MM.1S (cell line): ENCODE results near the gene CTXND2.
A peak's percentile ranks its signal among the peaks of the same experiment; 100 is the strongest.
"Not testable (repeated sequence)": the region's sequence is repeated elsewhere in the genome, so short reads cannot be mapped to it uniquely, and the experiment has no call there.

Source experiments
- DNase-seq: peaks from one replicate; pipeline ENCODE4 v3.0.0-alpha.2; 2015
- H2AFZ ChIP-seq: fragments of 300-600 bp; sonication (generic); 2 replicates; pipeline ENCODE4 v1.6.0; 2016; ENCODE audit warnings: antibody characterized with exemption, low read length
- H3F3A ChIP-seq: fragments of 300-600 bp; sonication (generic); 2 replicates; pipeline ENCODE4 v1.6.1; 2016; ENCODE audit warnings: mild to moderate bottlenecking, antibody characterized with exemption, low read length, moderate library complexity, mixed read lengths; ENCODE audit not compliant: insufficient read depth
- H3K27ac ChIP-seq: fragments of 300-600 bp; sonication (generic); 2 replicates; pipeline ENCODE4 v1.5.1; 2016; ENCODE audit warnings: mild to moderate bottlenecking, low read length
- H3K27me3 ChIP-seq: fragments of 300-600 bp; sonication (generic); replicated peaks from 2 replicates; pipeline ENCODE4 v1.6.0; 2016; ENCODE audit warnings: low read length; ENCODE audit not compliant: insufficient read depth
- H3K36me3 ChIP-seq: fragments of 300-600 bp; sonication (generic); replicated peaks from 2 replicates; pipeline ENCODE4 v1.6.1; 2016; ENCODE audit warnings: mild to moderate bottlenecking, low read length, mixed read lengths; ENCODE audit not compliant: insufficient read depth
- H3K4me1 ChIP-seq: fragments of 300-600 bp; sonication (generic); 2 replicates; pipeline ENCODE4 v1.6.1; 2016; ENCODE audit warnings: low read length, mixed read lengths
- H3K4me2 ChIP-seq: fragments of 300-600 bp; sonication (generic); 2 replicates; pipeline ENCODE4 v1.6.0; 2016; ENCODE audit warnings: low read depth, low read length
- H3K4me3 ChIP-seq: fragments of 300-600 bp; sonication (generic); 2 replicates; pipeline ENCODE4 v1.5.1; 2016; ENCODE audit warnings: low read length, mixed read lengths
- H3K79me2 ChIP-seq: fragments of 300-600 bp; sonication (generic); 2 replicates; pipeline ENCODE4 v1.6.1; 2016; ENCODE audit warnings: mixed run types, low read length, mixed read lengths
- H3K9ac ChIP-seq: fragments of 300-600 bp; sonication (generic); 2 replicates; pipeline ENCODE4 v1.6.1; 2016; ENCODE audit warnings: low read length, mixed read lengths
- H3K9me2 ChIP-seq: fragments of 300-600 bp; sonication (generic); replicated peaks from 2 replicates; pipeline ENCODE4 v1.6.1; 2016; ENCODE audit warnings: mild to moderate bottlenecking, low read length, mixed read lengths; ENCODE audit not compliant: insufficient read depth
- H3K9me3 ChIP-seq: fragments of 300-600 bp; sonication (generic); replicated peaks from 2 replicates; pipeline ENCODE4 v1.6.1; 2016; ENCODE audit warnings: mild to moderate bottlenecking, low read length, mixed read lengths; ENCODE audit not compliant: insufficient read depth
- H4K20me1 ChIP-seq: fragments of 300-600 bp; sonication (generic); 2 replicates; pipeline ENCODE4 v1.6.1; 2016; ENCODE audit warnings: mild to moderate bottlenecking, low read length, moderate library complexity, mixed read lengths; ENCODE audit not compliant: insufficient read depth
- CTCF ChIP-seq: fragments of 300-600 bp; sonication (generic); IDR thresholded peaks from 2 replicates; pipeline ENCODE4 v1.5.1; 2016; ENCODE audit warnings: antibody characterized with exemption, low read length, mixed read lengths
- EZH2 ChIP-seq: fragments of 300-600 bp; sonication (generic); optimal IDR thresholded peaks from 2 replicates; pipeline ENCODE3; 2017; ENCODE audit warnings: low read depth, mild to moderate bottlenecking, antibody characterized with exemption, low read length, mixed read lengths
- EZH2phosphoT487 ChIP-seq: fragments of 300-600 bp; sonication (generic); IDR thresholded peaks from 2 replicates; pipeline ENCODE4 v1.6.1; 2018; ENCODE audit warnings: antibody characterized with exemption, low read length

The CTXND2 gene

GRCh38 chr1:150842964-150843363 is 44.0 kb upstream of the CTXND2 start:
- Histone ChIP-seq H3K79me2 (no peaks in the 10 kb centered on the region), H3K9me3 (no peaks in the 10 kb centered on the region), H3K9ac (no peak overlapping the region), H3K9me2 (no peaks in the 10 kb centered on the region), H3F3A (no peaks in the 10 kb centered on the region), H3K27me3 (no peaks in the 10 kb centered on the region), H2AFZ (no peak overlapping the region), H4K20me1 (no peaks in the 10 kb centered on the region), H3K4me2 (no peak overlapping the region), H3K36me3 (0 out of 2 replicates have a peak, but pooled peaks cover 6% of the 10 kb centered on the region), H3K27ac (no peak overlapping the region), H3K4me1 (peaks cover 9% of the 10 kb centered on the region), H3K4me3 (no peak overlapping the region)
- TF ChIP-seq EZH2phosphoT487 = no peak
- TF ChIP-seq CTCF = no peak
- TF ChIP-seq EZH2 = no peak
- DNase-seq = no peak

GRCh38 chr1:150843474-150843873 is 43.5 kb upstream of the CTXND2 start:
- Histone ChIP-seq H3K9me3 (no peaks in the 10 kb centered on the region), H3K79me2 (no peaks in the 10 kb centered on the region), H3K27me3 (no peaks in the 10 kb centered on the region), H3K36me3 (0 out of 2 replicates have a peak, but pooled peaks cover 6% of the 10 kb centered on the region), H3K9ac (no peak overlapping the region), H3K4me3 (no peak overlapping the region), H3K9me2 (no peaks in the 10 kb centered on the region), H3K4me1 (peaks cover 9% of the 10 kb centered on the region), H4K20me1 (no peaks in the 10 kb centered on the region), H2AFZ (no peak overlapping the region), H3F3A (no peaks in the 10 kb centered on the region), H3K27ac (no peak overlapping the region), H3K4me2 (no peak overlapping the region)
- DNase-seq = no peak
- TF ChIP-seq EZH2 = no peak
- TF ChIP-seq CTCF = no peak
- no peak for TF ChIP-seq EZH2phosphoT487

GRCh38 chr1:150846473-150847146 is 40.3 kb upstream of the CTXND2 start:
- H3K79me2 ChIP-seq = no peaks in the 10 kb centered on the region
- no peak overlapping the region for H2AFZ ChIP-seq
- no peaks in the 10 kb centered on the region for H3K27me3 ChIP-seq
- no peaks in the 10 kb centered on the region for H3K9me2 ChIP-seq
- H3K4me1 ChIP-seq = peaks cover 9% of the 10 kb centered on the region
- H3K9ac ChIP-seq = no peak overlapping the region
- 0 out of 2 replicates have a peak overlapping the region, but pooled peaks have one; percentile 4 for H3K4me2 ChIP-seq
- H3K9me3 ChIP-seq = no peaks in the 10 kb centered on the region
- peak overlapping the region; percentile 24; the same call in 1 of the 2 replicates for H3K27ac ChIP-seq
- H3K36me3 ChIP-seq = no peaks in the 10 kb centered on the region
- no peak overlapping the region for H3K4me3 ChIP-seq
- no peaks in the 10 kb centered on the region for H4K20me1 ChIP-seq
- H3F3A ChIP-seq = no peaks in the 10 kb centered on the region
- DNase-seq = peak; percentile 16
- TF ChIP-seq EZH2phosphoT487 = no peak
- no peak for TF ChIP-seq EZH2
- no peak for TF ChIP-seq CTCF

- not testable (repeated sequence) for H3K27ac ChIP-seq, H3K4me3 ChIP-seq, H3K4me2 ChIP-seq, H3K27me3 ChIP-seq, DNase-seq, H4K20me1 ChIP-seq, H3K9ac ChIP-seq, H3K9me2 ChIP-seq, H3K36me3 ChIP-seq, H3K4me1 ChIP-seq, H3K79me2 ChIP-seq, H3F3A ChIP-seq, H3K9me3 ChIP-seq, H2AFZ ChIP-seq
Measured at GRCh38 chr1:150850801-150851362, 36.1 kb upstream of the CTXND2 start.

GRCh38 chr1:150852734-150853133 is 34.2 kb upstream of the CTXND2 start:
- not testable (repeated sequence) for H4K20me1 ChIP-seq, H3K9me2 ChIP-seq, H3F3A ChIP-seq, H3K79me2 ChIP-seq, H3K27ac ChIP-seq, H3K4me2 ChIP-seq, DNase-seq, H3K9ac ChIP-seq, H3K9me3 ChIP-seq, H3K4me1 ChIP-seq, H2AFZ ChIP-seq, H3K4me3 ChIP-seq, H3K27me3 ChIP-seq
- H3K36me3 ChIP-seq = peaks cover 12% of the 10 kb centered on the region
